ENCODE measurements around the gene G2E3.

- TF ChIP-seq CTCF (IDR thresholded peaks at IDR 0.05) (no peak), POLR2A (IDR thresholded peaks at IDR 0.05) (no peak), POLR2AphosphoS5 (IDR thresholded peaks at IDR 0.05) (no peak)
Observed at GRCh38 chr14:30623412-30624131, 64.6 kb downstream of the G2E3 start.

Data from gastroesophageal sphincter (tissue), 3 donors.